ENCODE measurements around the gene CDADC1.
A peak's percentile ranks its signal among the peaks of the same experiment; 100 is the strongest.

DNA sequence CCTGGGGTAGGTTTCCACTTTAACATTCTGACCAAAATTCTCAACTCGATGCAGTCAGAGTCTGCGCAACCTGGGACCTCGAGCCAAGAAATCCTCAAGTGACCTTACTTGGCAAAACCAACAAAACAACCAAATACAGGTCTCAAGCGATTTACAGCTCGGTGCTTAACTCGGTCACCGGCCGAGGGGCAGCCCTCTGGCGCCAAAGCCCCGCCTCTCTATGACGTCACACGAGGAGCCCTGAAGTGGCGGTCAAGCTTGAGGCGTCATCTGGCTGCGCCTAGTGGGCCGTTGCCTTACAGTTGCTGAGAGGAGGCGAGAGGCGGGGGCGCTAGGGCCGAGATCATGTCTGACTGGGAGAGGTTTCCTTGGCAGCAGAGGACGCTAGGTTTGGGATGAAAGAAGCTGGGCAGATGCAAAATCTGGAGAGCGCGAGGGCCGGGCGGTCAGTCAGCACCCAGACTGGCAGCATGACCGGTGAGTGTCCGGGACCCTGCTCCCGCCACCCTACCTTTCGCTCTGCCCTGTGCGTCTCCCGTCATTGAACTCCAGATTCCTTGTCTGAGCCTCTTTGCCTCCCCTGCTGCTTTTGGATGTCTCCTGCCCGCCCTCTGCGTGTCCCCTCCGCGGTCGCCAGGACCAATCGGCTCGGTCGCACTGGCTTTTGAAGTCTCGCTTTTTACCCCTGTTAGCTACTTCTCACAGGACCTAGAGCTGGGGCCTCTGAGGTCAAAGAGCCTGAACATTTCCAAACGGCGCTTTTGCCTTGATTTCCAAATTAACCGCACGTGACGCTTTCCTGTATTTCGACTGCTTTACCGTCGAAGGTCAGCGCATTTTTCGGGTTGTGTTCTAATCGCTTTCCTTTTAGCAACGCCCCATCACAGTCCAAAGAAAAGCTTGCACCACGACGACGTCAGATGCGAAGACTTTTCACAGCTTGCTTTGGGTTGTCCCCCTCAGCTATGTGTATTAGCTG lies at the start of gene CDADC1:
- peak; percentile 87 for TF ChIP-seq POLR2AphosphoS5 (IDR thresholded peaks at IDR 0.05; ENCODE audit: low read depth)
- TF ChIP-seq, protein P1, sequence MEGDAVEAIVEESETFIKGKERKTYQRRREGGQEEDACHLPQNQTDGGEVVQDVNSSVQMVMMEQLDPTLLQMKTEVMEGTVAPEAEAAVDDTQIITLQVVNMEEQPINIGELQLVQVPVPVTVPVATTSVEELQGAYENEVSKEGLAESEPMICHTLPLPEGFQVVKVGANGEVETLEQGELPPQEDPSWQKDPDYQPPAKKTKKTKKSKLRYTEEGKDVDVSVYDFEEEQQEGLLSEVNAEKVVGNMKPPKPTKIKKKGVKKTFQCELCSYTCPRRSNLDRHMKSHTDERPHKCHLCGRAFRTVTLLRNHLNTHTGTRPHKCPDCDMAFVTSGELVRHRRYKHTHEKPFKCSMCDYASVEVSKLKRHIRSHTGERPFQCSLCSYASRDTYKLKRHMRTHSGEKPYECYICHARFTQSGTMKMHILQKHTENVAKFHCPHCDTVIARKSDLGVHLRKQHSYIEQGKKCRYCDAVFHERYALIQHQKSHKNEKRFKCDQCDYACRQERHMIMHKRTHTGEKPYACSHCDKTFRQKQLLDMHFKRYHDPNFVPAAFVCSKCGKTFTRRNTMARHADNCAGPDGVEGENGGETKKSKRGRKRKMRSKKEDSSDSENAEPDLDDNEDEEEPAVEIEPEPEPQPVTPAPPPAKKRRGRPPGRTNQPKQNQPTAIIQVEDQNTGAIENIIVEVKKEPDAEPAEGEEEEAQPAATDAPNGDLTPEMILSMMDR (IDR thresholded peaks at IDR 0.05; ENCODE audit: insufficient read depth, low read length), result no peak
- no peak for TF ChIP-seq GABPA (IDR thresholded peaks at IDR 0.05; ENCODE audit: low read depth)
- TF ChIP-seq, protein P2, sequence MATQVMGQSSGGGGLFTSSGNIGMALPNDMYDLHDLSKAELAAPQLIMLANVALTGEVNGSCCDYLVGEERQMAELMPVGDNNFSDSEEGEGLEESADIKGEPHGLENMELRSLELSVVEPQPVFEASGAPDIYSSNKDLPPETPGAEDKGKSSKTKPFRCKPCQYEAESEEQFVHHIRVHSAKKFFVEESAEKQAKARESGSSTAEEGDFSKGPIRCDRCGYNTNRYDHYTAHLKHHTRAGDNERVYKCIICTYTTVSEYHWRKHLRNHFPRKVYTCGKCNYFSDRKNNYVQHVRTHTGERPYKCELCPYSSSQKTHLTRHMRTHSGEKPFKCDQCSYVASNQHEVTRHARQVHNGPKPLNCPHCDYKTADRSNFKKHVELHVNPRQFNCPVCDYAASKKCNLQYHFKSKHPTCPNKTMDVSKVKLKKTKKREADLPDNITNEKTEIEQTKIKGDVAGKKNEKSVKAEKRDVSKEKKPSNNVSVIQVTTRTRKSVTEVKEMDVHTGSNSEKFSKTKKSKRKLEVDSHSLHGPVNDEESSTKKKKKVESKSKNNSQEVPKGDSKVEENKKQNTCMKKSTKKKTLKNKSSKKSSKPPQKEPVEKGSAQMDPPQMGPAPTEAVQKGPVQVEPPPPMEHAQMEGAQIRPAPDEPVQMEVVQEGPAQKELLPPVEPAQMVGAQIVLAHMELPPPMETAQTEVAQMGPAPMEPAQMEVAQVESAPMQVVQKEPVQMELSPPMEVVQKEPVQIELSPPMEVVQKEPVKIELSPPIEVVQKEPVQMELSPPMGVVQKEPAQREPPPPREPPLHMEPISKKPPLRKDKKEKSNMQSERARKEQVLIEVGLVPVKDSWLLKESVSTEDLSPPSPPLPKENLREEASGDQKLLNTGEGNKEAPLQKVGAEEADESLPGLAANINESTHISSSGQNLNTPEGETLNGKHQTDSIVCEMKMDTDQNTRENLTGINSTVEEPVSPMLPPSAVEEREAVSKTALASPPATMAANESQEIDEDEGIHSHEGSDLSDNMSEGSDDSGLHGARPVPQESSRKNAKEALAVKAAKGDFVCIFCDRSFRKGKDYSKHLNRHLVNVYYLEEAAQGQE (IDR thresholded peaks at IDR 0.05; ENCODE audit: insufficient replicate concordance, low read depth), result peak; percentile 14
